GM23248 (cell line): ENCODE results near the gene TOX2.

Experiments
- EZH2 ChIP-seq: fragments of 200-600 bp; sonication (generic); IDR thresholded peaks from 2 replicates; pipeline ENCODE4 v1.6.1; 2018; ENCODE audit warnings: antibody characterized with exemption, mild to moderate bottlenecking; ENCODE audit not compliant: insufficient read depth, poor library complexity, severe bottlenecking
- EZH2phosphoT487 ChIP-seq: fragments of 200-600 bp; sonication (generic); IDR thresholded peaks from 2 replicates; pipeline ENCODE4 v1.6.1; 2018; ENCODE audit warnings: antibody characterized with exemption, moderate library complexity, mild to moderate bottlenecking, low read depth; ENCODE audit not compliant: insufficient read depth

DNA sequence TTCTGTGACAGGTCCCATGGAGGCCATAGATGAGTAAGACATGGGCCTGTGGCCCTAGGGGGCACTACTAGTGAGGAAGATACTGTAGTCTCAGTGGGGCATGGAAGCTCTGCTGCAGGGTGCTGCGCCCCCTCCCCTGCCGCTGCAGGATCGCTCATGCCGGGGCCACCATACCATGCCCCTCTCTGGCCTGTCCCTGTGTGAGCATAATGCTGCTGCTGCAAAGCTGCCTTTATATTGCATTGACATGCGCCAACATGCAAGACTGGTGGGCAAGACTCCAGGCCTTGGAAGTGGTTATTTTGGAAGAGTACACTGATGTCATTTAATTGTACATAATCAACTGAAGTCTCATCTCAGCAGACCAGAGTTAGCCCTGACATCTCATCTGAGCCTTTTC, 60.0 kb downstream of the TOX2 start:
- TF ChIP-seq EZH2 = no peak
- no peak for TF ChIP-seq EZH2phosphoT487
